Fibroblast of lung (primary cell): Measurements from ENCODE around the gene DDAH2. TPM values are rescaled to one million over a fixed set of nuclear protein-coding genes. Genes with fewer than 3 reads are reported as not detected.

Experiments
- DNase-seq, 2 donors: peaks; one replicate each; pipeline versions ENCODE4 v3.0.0 to v3.0.0-alpha.2; 2010; ENCODE audit warnings: low read depth in 2 of 2
- H2AFZ ChIP-seq: 2 replicates; pipeline ENCODE4 v1.5.1; 2012; ENCODE audit warnings: low read length, control low read depth, inconsistent platforms
- H3K27ac ChIP-seq: 2 replicates; pipeline ENCODE4 v1.5.1; 2011; ENCODE audit warnings: low read length, control low read depth; ENCODE audit not compliant: insufficient read depth
- H3K27me3 ChIP-seq: 2 replicates; pipeline ENCODE4 v1.5.1; 2011; ENCODE audit warnings: mild to moderate bottlenecking, low read length; ENCODE audit not compliant: control insufficient read depth, insufficient read depth
- H3K36me3 ChIP-seq: 2 replicates; pipeline ENCODE4 v1.5.1; 2011; ENCODE audit warnings: low read length; ENCODE audit not compliant: control insufficient read depth, insufficient read depth
- H3K4me1 ChIP-seq: 2 replicates; pipeline ENCODE4 v1.5.1; 2011; ENCODE audit warnings: low read length; ENCODE audit not compliant: control insufficient read depth, insufficient read depth; ENCODE audit errors: extremely low read depth
- H3K4me2 ChIP-seq: 2 replicates; pipeline ENCODE4 v1.5.1; 2011; ENCODE audit warnings: low read length, control low read depth; ENCODE audit not compliant: insufficient read depth; ENCODE audit errors: extremely low read depth
- H3K4me3 ChIP-seq, 4 experiments: fragments of 200-600 bp in 1 of 4; sonication (generic) in 1 of 4; replicated peaks in 1 of 4; 2 replicates each; pipeline ENCODE4 v1.5.1; 2011 to 2016; ENCODE audit warnings: low read length in 4 of 4, low read depth in 3 of 4, mild to moderate bottlenecking in 3 of 4, control low read depth in 2 of 4, inconsistent platforms in 1 of 4, mixed read lengths in 1 of 4; ENCODE audit not compliant: insufficient read depth in 1 of 4; ENCODE audit errors: control extremely low read depth in 1 of 4
- H3K79me2 ChIP-seq: 2 replicates; pipeline ENCODE4 v1.5.1; 2012; ENCODE audit warnings: mild to moderate bottlenecking, low read length, inconsistent platforms; ENCODE audit not compliant: control insufficient read depth, insufficient read depth
- H3K9ac ChIP-seq: 2 replicates; pipeline ENCODE4 v1.5.1; 2011; ENCODE audit warnings: mild to moderate bottlenecking, low read length, control low read depth; ENCODE audit not compliant: insufficient read depth
- H3K9me3 ChIP-seq: 2 replicates; pipeline ENCODE4 v1.5.1; 2012; ENCODE audit warnings: low read depth, low read length; ENCODE audit not compliant: control insufficient read depth, insufficient read depth
- H4K20me1 ChIP-seq: 2 replicates; pipeline ENCODE4 v1.5.1; 2011; ENCODE audit warnings: low read length; ENCODE audit not compliant: control insufficient read depth, insufficient read depth; ENCODE audit errors: extremely low read depth
- CTCF ChIP-seq, 2 donors: IDR thresholded peaks in 1 of 2; conservative IDR thresholded peaks in 1 of 2; 1 replicate in 1 of 2; 2 replicates in 1 of 2; pipeline ENCODE4 v1.5.1; 2011 to 2012; ENCODE audit warnings: low read length in 2 of 2, control low read depth in 1 of 2, inconsistent platforms in 1 of 2, low read depth in 1 of 2, mild to moderate bottlenecking in 1 of 2
- EZH2 ChIP-seq: IDR thresholded peaks from 2 replicates; pipeline ENCODE4 v1.5.1; 2012; ENCODE audit warnings: low read length, control low read depth, mild to moderate bottlenecking; ENCODE audit errors: missing control alignments
- polyA plus RNA-seq, 2 donors: library from polyadenylated mRNA; depleted of rRNA in 1 of 2; stranded (reverse) in 1 of 2; unstranded in 1 of 2; fragments of >200 nt; gene quantifications; 2 replicates each; pipeline ENCODE4 v1.2.1, GENCODE V29; 2011 to 2012; ENCODE audit warnings: missing spikeins in 1 of 2
- total RNA-seq: library from RNA; depleted of rRNA; stranded (reverse); fragments of >200 nt; gene quantifications from 2 replicates; pipeline ENCODE4 v1.2.1, GENCODE V29; 2014

DDAH2 gene
- total and polyA plus RNA-seq, 2 donors (not counting 1 experiment from before 2014, with no cell fraction given): 42.5 to 119 TPM

GRCh38 chr6:31752739-31753319, 23.7 kb upstream of the DDAH2 start:
- Histone ChIP-seq H3K4me3 (no peak overlapping the region), H3K9ac (no peak overlapping the region), H4K20me1 (no peaks in the 10 kb centered on the region), H3K9me3 (no peaks in the 10 kb centered on the region), H3K4me2 (no peak overlapping the region), H3K36me3 (no peaks in the 10 kb centered on the region), H3K4me1 (peaks cover 2% of the 10 kb centered on the region), H3K27ac (no peak overlapping the region), H3K27me3 (no peaks in the 10 kb centered on the region), H3K79me2 (no peaks in the 10 kb centered on the region), H2AFZ (no peak overlapping the region)
- TF ChIP-seq EZH2 (no peak), CTCF (conservative IDR thresholded peaks at IDR 0.05 in 1 of 2, IDR thresholded peaks at IDR 0.05 in 1 of 2; ENCODE audit: low read depth in 1 of 2, low read length in 2 of 2) (no peak)
- peak; percentile 66 to 90 for DNase-seq

GRCh38 chr6:31750411-31751022, 21.4 kb upstream of the DDAH2 start:
- H4K20me1 ChIP-seq: no peaks in the 10 kb centered on the region
- no peak for TF ChIP-seq EZH2
- no peak for TF ChIP-seq CTCF (conservative IDR thresholded peaks at IDR 0.05 in 1 of 2, IDR thresholded peaks at IDR 0.05 in 1 of 2; ENCODE audit: low read depth in 1 of 2, low read length in 2 of 2)
- no peak overlapping the region for H3K4me2 ChIP-seq
- H3K9ac ChIP-seq: no peak overlapping the region
- peaks cover 2% of the 10 kb centered on the region for H3K36me3 ChIP-seq
- H3K4me1 ChIP-seq: peaks cover 5% of the 10 kb centered on the region
- H2AFZ ChIP-seq: no peak overlapping the region
- no peaks in the 10 kb centered on the region for H3K79me2 ChIP-seq
- no peak overlapping the region for H3K4me3 ChIP-seq
- H3K27me3 ChIP-seq: no peaks in the 10 kb centered on the region
- H3K9me3 ChIP-seq: no peaks in the 10 kb centered on the region
- peak in 1 of 2 donors; percentile 87 for DNase-seq
- no peak overlapping the region for H3K27ac ChIP-seq

- no peak for DNase-seq
- no peaks in the 10 kb centered on the region for H3K27me3 ChIP-seq
Measured at GRCh38 chr6:31749301-31750036, 20.4 kb upstream of the DDAH2 start.

More at GRCh38 chr6:31749301-31750036, 20.4 kb upstream of the DDAH2 start:
- Histone ChIP-seq H3K79me2 (no peaks in the 10 kb centered on the region), H4K20me1 (no peaks in the 10 kb centered on the region), H3K36me3 (peaks cover 2% of the 10 kb centered on the region), H3K4me2 (no peak overlapping the region), H3K4me3 (no peak overlapping the region), H3K27ac (no peak overlapping the region), H2AFZ (no peak overlapping the region), H3K4me1 (peaks cover 5% of the 10 kb centered on the region), H3K9ac (no peak overlapping the region), H3K9me3 (no peaks in the 10 kb centered on the region)
- no peak for TF ChIP-seq CTCF (conservative IDR thresholded peaks at IDR 0.05 in 1 of 2, IDR thresholded peaks at IDR 0.05 in 1 of 2; ENCODE audit: low read depth in 1 of 2, low read length in 2 of 2)
- TF ChIP-seq EZH2: no peak
